ENCODE data around the gene RPH3AL.

- TF ChIP-seq CTCF (IDR thresholded peaks at IDR 0.05) (no peak), ZFX (IDR thresholded peaks at IDR 0.05; ENCODE audit: borderline replicate concordance) (no peak)
These were observed 101.9 kb downstream of the RPH3AL start for GRCh38 chr17:250487-251300.

All from 22Rv1 (cell line).